ENCODE measurements around the gene SLC6A2. TPM values are rescaled to one million over a fixed set of nuclear protein-coding genes. Genes with fewer than 3 reads are reported as not detected.

SLC6A2 gene
- total RNA-seq, 2 donors from 2014 or later = not detected

- ATAC-seq = no peak
- no peak for DNase-seq
- intact Hi-C loops (cut with DNase I) = no loop called here
These were observed 10.2 kb downstream of the SLC6A2 start for GRCh38 chr16:55666012-55666411.

GRCh38 chr16:55667753-55668152 is 12.0 kb downstream of the SLC6A2 start:
- ATAC-seq (no peak), DNase-seq (no peak)
- intact Hi-C loops (cut with DNase I) = no loop called here

DNA sequence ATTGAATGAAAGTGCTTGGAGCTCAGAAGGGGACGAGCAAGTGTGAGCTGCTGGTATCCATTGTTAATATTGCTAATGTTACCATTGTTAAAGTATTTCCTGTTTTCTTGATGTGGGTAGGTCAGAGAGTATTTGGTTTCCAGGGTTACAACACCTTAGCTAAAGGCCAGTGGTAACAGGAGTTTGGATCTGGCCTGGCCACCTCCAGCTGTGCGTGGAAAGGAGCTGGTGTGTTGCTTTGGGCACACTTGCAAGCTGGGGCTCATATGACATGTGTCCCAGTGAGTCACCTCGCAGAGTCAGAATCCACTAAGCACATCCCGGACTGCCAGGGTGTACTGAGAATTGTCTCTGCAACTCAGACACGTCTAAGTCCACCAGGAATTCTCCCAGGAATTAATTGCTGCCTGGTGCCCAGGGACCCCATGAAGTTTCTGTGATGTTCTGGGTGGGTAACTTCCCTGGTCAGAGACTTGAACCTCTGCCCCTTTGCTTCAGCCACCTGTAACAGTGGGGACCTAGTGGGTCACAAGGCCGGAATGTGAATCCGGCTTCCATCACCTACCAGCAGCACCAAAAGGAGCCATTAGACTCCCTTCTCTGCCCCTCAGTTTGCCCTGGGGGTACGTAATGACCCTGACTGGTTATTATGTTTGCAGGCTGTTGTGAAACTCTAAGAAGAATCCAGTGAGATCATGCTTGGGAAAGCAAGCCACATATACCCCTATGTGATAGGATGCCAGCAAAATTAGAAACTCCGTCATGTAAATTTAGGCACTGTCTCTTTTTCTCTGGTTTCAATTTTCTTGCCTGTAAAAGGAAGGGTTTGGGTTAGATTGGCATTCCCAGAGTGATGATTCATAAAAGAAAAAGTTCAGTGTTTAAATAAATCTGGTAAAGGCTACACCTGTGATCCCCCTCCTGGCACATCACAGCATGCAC is 12.8 kb downstream of the SLC6A2 start:
- intact Hi-C loops (cut with DNase I) = no loop called here
- ATAC-seq (peak in 1 of 2 donors; percentile 7), DNase-seq (no peak)

- intact Hi-C loops (cut with DNase I) = no loop called here
- DNase-seq = no peak
- no peak for ATAC-seq
These were observed 15.6 kb downstream of the SLC6A2 start for GRCh38 chr16:55671206-55671973.

GRCh38 chr16:55671974-55672280 is 16.1 kb downstream of the SLC6A2 start:
- intact Hi-C loops (cut with DNase I) = no loop called here
- DNase-seq (no peak), ATAC-seq (no peak)

- peak; percentile 51 for DNase-seq
- intact Hi-C loops (cut with DNase I) = no loop called here
- peak; percentile 67 to 86 for ATAC-seq
These were observed 16.7 kb downstream of the SLC6A2 start for GRCh38 chr16:55672471-55672870.

GRCh38 chr16:55678161-55678821 is 22.5 kb downstream of the SLC6A2 start:
- intact Hi-C loops (cut with DNase I) = no loop called here
- ATAC-seq = peak; percentile 47 to 61
- no peak for DNase-seq

DNA sequence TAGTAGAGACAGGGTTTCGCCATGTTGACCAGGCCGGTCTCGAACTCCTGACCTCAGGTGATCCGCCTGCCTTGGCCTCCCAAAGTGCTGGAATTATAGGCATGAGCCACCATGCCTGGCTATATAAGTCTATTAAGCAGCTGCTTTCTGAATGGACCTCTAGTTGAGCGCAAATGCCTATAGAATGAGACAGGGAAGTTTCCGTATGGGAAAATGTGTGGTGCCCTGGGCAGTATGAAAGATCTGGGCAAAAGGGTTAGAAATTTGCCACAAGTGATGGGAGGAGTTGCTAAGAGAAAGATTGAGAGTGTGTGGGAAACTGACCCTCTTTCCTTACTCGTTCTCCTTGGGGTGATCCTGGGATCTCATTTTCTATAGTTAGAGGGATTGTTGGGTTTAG is 26.3 kb downstream of the SLC6A2 start:
- ATAC-seq (no peak), DNase-seq (no peak)
- intact Hi-C loops (cut with DNase I) = no loop called here

GRCh38 chr16:55685973-55686372 is 30.2 kb downstream of the SLC6A2 start:
- no peak for DNase-seq
- intact Hi-C loops (cut with DNase I) = no loop called here
- no peak for ATAC-seq

DNA sequence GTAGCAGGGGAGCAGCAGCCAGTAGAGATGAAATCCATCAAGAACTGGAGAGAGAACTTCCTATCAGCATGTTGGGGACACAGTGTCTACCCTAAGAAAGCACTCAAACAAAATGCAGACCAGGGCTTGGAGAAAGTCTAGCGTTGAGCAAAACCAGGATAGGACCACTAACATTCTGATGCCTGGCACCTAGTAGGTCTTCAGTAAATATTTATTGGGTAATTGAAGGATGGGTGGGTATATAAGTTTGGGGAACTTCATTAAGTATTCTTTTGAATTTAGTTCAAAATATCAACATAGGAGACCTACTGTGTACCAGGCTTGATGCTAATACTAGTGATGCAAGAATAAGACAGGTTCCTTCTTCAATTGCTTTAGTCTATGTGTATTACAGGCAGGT is 30.9 kb downstream of the SLC6A2 start:
- ATAC-seq = no peak

GRCh38 chr16:55687802-55688201 is 32.0 kb downstream of the SLC6A2 start:
- intact Hi-C loops (cut with DNase I) = no loop called here
- DNase-seq (no peak), ATAC-seq (no peak)

More for the DNA sequence above, 30.9 kb downstream of the SLC6A2 start:
- intact Hi-C loops (cut with DNase I) = no loop called here
- no peak for DNase-seq

DNA sequence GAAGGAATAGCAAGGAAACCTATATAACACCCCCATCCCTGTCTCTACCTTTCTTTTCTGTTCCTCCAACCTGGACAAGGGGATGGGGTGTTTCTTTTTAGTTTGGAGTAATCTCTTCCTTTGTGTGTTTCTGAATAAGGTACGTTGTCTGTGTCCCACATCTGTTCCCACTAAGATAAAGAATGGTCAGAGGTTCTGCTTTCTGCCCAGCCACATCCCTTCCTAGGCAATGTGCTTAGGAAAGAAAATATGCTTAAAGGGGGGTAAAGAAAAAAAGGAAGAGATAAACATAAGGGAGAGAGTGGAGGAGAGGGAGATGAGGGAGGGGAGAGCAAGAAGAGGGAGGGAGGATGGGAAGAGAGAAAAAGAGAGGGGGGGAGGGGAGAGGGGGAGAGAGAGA is 35.1 kb downstream of the SLC6A2 start:
- no peak for ATAC-seq
- intact Hi-C loops (cut with DNase I) = loop anchor here in 1 of 2 donors (10.0 kb wide), 1 partner anchor 146 kb away; no protein-coding TSS in a partner anchor
- no peak for DNase-seq

DNA sequence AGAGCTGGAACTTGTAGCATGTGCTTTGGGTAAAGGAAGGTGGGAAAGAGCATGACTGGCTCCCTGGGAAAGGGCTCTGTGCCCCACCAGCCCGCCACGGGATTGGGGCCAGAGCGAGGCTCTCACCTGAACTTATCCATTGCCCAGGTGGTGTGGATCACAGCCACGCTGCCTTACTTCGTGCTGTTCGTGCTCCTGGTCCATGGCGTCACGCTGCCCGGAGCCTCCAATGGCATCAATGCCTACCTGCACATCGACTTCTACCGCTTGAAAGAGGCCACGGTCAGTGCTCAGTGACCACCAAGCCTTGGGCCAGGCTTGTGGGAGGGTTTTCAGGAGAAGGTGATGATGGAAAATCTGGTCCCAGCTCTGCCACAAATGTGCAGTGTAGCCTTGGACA is 36.0 kb downstream of the SLC6A2 start:
- intact Hi-C loops (cut with DNase I) = loop anchor here in 1 of 2 donors (10.0 kb wide), 1 partner anchor 147 kb away; no protein-coding TSS in a partner anchor
- DNase-seq (no peak), ATAC-seq (no peak)

DNA sequence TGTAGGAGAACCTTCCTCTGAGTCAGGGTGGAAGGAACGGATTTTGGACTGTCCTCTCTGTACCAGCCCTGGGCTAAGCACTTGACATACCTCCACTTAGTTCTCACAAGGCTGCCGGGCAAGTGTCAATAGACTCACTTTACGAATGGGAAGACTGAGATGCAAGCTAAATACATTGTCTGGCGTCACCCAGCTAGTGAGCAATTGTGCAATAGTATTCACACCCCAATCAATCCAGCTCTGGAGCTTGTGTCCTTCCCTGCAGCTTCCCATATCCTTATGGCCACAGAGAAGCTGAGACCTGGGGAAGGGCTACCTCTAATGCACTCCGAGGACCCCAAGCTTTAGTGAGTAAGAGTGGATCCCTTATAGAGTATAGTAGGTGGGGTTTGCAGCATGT is 39.8 kb downstream of the SLC6A2 start:
- ATAC-seq (no peak), DNase-seq (no peak)
- intact Hi-C loops (cut with DNase I) = loop anchor here in 1 of 2 donors (10.0 kb wide), 1 partner anchor 151 kb away; no protein-coding TSS in a partner anchor

- ATAC-seq (no peak), DNase-seq (no peak)
- intact Hi-C loops (cut with DNase I) = loop anchor here in 1 of 2 donors (10.0 kb wide), 1 partner anchor 153 kb away; no protein-coding TSS in a partner anchor
These were observed 42.1 kb downstream of the SLC6A2 start for GRCh38 chr16:55697867-55698266.

- DNase-seq (no peak), ATAC-seq (no peak)
- intact Hi-C loops (cut with DNase I) = loop anchor here in 1 of 2 donors (10.0 kb wide), 1 partner anchor 154 kb away; no protein-coding TSS in a partner anchor
These were observed 42.5 kb downstream of the SLC6A2 start for GRCh38 chr16:55698331-55698730.

DNA sequence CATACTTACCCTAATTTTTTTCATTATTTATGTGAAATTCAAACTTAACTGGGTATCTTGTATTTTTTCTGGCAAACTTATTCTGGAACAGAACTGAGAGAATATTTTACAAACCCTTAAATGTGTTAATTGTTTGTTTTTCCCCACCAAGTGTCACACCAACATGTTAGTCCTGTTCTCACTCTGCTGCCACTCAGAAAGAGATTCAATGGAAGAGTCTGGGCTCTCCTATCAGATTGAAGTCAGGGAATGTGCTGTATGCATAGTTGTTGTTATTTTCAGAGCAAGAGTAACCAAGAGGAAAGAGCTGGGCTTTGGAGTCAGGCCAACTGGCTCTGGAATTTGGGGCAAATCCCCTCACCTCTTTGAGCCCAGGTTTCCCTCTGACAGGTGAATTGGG is 43.2 kb downstream of the SLC6A2 start:
- DNase-seq (no peak), ATAC-seq (no peak)
- intact Hi-C loops (cut with DNase I) = loop anchor here in 1 of 2 donors (10.0 kb wide), 1 partner anchor 154 kb away; no protein-coding TSS in a partner anchor

GRCh38 chr16:55699616-55700015 is 43.8 kb downstream of the SLC6A2 start:
- intact Hi-C loops (cut with DNase I) = loop anchor here (5.0 to 10.0 kb wide), 3 partner anchors 155 to 232 kb away; no protein-coding TSS in a partner anchor
- ATAC-seq (no peak), DNase-seq (no peak)

GRCh38 chr16:55700067-55700466 is 44.3 kb downstream of the SLC6A2 start:
- no peak for DNase-seq
- no peak for ATAC-seq
- intact Hi-C loops (cut with DNase I) = loop anchor here (5.0 kb wide), 2 partner anchors 158 to 233 kb away; no protein-coding TSS in a partner anchor
